GM21717 (cell line): Measurements from ENCODE around the gene RHD.
"Not testable (repeated sequence)": the region's sequence is repeated elsewhere in the genome, so short reads cannot be mapped to it uniquely, and the experiment has no call there.

Experiments used
- ATAC-seq: cut with Tn5 transposase; IDR thresholded peaks from one replicate; pipeline ENCODE4 v1.9.1; 2021; ENCODE audit warnings: mild to moderate bottlenecking, moderate library complexity; ENCODE audit not compliant: unreplicated experiment

RHD gene

DNA sequence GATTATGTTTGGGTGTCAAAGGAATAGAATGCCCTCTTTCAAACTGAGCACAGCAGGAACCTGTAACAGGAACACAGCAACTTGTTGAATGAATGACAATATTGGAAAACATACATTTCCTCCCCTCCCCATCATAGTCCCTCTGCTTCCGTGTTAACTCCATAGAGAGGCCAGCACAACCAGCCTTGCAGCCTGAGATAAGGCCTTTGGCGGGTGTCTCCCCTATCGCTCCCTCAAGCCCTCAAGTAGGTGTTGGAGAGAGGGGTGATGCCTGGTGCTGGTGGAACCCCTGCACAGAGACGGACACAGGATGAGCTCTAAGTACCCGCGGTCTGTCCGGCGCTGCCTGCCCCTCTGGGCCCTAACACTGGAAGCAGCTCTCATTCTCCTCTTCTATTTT, at the start of gene RHD:
Gene RHD (plus strand): TSS at position 272 of the 400 bp plus-strand sequence. CDS start 39 bp downstream, at position 311.
- not testable (repeated sequence) for ATAC-seq

DNA sequence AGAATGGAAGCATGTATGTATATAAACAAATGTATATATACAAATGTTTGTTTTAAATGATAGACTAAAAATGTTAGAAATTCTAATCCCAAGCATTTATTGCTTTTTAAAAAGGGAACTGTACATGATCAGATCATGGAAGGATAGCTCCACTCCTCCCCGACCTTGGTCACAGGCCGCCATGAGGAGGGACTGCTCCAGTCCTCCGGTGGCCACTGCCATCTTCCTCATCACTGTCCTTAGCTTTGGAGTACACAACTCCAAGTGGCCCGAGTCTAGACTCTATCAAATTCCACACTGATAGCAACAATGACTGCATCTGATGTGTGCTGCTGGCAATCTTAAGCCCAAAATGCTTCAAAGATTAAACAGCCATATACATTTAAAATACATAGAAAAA, 49.7 kb upstream of the RHD start:
- ATAC-seq = no peak

DNA sequence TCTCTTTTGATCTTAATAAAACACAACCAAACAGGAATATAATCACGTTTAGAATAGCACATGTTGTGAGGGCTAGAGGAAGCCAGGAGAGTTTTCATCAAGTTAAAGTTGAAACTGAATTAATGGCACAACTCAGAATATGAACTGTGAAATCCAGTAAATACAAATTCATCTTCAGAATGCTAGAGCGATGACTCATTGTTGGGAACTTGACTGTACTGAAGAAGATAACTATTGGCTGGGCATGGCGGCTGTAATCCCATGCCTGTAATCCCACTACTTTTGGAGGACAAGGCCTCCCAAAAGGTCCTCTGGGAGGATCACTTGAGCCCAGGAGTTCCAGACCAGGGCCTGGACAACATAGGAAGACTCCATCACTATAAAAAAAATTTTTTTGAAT, 48.8 kb upstream of the RHD start:
- ATAC-seq = no peak

DNA sequence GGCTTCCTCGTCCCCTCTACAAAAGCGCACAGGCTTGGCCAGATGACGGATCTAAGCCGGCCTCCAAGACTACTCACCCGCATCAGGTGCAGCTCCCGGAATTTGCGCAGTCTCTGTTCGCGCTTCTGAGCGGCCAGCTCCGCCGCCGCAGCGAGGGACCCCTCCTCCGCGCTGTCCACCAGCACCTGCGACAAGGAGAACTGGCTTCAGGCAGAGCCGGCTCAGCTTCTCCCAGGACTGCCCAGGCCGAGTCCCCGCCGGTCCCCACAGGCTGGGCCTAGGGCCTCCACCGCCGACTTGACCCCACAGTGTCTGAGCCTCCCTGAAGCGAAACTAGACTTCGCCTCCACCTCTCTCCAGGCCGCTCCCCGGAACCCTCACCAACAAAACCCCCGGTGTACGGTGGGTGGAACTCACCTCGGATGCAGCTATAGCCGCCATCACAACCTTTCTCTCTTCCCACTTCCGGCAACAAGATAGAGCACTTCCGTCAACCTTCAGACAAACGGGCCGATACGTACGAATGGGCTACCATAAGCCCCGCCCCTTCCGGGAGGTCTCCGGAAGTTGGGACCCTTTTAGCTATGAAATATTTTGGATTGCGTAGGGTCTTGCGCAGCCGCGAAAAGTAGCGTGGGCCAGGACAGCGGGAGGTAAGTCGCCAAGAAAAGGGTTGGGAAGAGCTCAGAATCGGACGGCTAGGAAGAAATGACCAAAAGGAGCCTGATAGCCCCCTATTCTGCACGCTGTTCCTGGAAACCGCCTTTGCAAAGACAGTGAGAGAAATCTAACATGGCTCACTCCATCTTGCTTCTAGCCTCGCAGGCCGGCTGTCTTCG, 40.1 kb upstream of the RHD start, which contains the start of gene SYF2:
Gene SYF2 (minus strand): TSS at position 476 of the 839 bp plus-strand sequence. CDS start 35 bp downstream, at position 441.
- peak; percentile 73 for ATAC-seq

DNA sequence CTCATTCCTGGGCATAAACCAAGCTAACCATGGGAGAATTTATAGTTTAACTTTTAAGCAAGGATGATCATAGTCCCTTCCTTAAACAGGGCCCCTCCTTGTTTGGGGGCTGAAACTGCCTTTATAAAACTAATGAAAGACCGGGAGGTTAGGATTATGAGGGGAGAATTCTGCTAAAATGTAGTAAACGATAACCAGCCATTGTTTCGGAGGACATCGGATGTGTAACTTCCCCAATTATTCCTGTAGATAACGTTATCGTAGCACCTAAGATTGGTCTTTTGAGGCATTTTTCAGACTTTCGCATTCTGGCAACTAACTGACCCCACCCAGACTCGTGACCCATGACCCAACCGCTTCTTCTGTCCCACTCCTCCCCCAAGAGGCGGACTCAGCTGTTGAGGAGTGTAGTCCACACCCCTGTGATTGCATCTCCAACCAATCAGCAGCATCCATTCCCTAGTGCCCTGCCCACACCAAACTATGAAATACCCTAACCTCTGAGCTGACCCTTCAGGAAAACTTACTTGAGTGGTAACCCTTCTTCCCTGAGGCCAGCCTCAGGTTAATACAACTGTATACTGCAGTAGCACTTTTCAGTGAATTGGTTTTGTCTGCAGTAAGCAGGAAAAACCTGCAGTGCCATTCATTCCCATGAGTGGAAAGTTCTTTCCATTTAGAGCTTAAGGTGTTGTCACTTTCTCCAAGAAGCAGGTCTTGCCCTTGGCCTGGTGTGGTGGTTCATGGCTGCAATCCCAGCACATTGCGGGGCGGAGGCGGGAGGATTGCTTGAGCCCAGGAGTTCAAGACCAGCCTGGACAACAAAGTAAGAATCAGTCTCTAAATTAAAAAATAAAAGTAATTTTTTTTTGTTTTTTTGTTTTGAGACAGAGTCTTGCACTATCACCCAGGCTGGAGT, 39.2 kb upstream of the RHD start:
- ATAC-seq = peak; percentile 42

DNA sequence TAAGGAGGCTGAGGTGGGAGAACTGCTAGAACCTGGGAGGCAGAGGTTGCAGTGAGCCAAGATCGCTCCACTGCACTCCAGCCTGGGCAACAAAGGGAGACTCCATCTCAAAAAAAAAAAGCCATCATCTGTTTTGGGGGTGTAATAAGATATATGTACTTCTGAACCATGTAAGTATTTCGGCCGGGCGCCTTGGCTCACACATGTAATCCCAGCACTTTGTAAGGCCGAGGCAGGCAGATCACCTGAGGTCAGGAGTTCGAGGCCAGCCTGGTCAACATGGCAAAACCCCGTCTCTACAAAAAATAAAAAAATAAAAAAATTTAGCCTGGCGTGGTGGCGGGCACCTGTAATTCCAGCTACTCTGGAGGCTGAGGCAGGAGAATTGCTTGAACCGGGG, 36.9 kb upstream of the RHD start:
- not testable (repeated sequence) for ATAC-seq

DNA sequence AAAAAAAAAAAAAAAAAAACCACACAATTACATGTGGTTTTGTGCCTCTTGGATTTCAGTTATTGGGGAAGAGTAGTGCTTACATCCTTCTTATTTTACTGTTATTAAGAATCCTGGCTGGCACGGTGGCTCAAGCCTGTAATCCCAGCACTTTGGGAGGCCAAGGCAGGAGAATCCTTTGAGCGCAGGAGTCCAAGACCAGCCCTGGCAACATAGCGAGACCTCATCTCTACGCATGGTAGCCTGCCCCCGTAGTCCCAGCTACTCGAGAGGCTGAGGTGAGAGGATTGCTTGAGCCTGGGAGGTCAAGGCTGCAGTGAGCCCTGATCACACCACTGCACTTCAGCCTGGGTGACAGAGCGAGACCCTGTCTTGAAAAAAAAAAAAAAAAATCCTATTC, 36.0 kb upstream of the RHD start:
- ATAC-seq = not testable (repeated sequence)

- ATAC-seq = no peak
Observed at GRCh38 chr1:25238046-25238445, 34.3 kb upstream of the RHD start.

DNA sequence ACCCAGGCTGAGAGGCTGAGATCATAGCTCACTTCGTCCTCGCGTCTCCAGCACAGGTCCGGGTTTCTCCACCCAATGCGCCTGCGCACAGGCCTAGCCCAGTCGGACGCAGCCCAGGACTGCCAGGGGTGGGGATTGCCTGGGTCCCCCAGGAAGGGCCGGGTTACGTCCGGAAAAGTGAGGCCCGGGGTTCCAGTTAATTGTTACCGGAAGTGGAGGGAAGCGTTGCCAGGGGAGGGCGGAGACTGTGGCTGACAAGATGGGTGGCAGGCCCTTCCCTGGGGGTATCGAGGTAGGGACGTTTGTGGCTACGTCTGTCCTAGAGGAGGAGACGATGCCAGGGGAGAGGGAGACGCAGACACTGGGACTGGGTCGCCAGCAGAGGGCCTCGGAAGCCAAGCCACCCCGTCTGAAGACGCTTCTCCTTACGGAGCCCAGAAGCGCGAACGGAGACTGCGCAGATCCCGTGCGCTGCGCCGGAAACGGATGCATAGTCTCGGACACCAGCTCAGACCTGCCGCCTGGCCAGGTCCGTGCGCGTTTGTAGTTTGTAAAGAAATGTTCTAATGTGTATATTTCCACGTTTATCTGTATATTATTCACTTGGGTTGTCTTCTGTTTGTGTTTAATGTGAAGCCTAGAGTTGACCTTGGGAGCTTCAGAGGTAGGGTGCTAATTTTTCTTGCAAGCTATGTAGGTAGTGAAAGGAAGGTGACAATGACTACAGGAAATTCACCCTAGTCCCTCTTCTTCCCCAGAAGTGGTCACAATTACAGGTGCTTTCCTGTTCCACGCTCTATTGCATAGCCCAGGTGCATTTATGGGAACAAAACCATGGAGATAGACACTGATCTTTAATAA, 32.4 kb upstream of the RHD start:
- ATAC-seq = peak; percentile 60

DNA sequence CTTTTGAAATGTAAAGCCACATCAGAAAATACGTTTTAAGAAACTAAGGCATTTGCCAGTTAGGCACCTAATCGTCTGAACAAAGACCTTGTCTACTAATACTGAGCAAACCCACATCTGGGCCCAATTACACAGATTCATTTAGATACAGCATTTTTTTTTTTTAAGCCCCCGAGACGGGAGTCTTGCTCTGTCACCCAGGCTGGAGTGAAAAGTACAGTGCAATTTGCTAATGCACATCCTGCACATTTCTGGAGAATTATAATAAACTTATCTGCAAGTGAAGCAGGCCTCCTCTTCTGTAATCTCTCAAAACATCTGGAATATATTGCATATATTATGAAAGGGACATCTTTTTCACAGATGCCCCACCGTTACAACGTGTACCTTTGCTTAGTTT, 28.4 kb upstream of the RHD start:
- no peak for ATAC-seq

- no peak for ATAC-seq
Observed at GRCh38 chr1:25245393-25245792, 26.9 kb upstream of the RHD start.

GRCh38 chr1:25245809-25246599, 26.3 kb upstream of the RHD start:
- ATAC-seq = no peak

- peak; percentile 11 for ATAC-seq
Observed at GRCh38 chr1:25246600-25247023, 25.7 kb upstream of the RHD start.

DNA sequence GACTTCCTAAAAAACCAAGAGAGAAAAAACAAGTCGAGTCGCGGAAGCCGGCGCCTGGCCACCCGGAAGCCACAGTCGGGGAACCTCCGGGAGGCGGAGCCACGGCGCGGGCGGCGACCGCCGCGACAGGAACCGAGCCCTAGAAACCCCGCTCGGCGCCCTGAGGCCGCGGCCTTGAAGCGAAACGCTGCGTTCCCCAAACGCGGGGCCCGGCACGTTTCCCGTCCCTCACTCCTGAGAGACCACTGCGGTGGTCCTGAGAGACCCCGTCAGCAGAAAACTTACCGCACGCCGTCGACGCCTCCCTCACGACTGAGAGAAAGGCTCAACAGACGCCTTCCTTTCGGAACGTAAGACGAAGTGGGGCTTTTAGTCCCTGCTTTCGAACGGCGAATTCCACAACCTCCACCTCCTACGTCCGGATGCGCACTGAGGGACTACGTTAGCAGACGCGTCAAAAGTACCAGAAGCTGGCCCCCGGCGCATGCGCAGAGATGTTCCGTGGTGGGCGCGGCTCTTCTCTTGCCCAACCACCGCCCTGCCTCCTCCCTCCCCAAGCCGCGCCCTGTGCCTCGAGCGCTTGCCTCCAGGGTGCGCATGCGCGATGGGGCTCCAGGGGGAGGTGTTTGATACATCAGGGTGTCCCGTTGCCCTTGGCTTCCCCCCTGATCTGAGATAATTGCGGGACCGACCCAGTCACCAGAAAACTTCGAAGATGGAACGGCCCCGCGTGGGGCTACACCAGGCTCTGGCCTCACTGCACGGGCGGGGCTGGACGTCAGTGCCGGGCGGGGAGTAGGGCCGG, 25.1 kb upstream of the RHD start, which contains the start of gene RSRP1:
Gene RSRP1 (minus strand): TSS at position 431 of the 805 bp plus-strand sequence. CDS start 491 bp downstream, outside the sequence.
- ATAC-seq = peak; percentile 68

- ATAC-seq = peak; percentile 51
Observed at GRCh38 chr1:25247829-25248754, 24.2 kb upstream of the RHD start.

DNA sequence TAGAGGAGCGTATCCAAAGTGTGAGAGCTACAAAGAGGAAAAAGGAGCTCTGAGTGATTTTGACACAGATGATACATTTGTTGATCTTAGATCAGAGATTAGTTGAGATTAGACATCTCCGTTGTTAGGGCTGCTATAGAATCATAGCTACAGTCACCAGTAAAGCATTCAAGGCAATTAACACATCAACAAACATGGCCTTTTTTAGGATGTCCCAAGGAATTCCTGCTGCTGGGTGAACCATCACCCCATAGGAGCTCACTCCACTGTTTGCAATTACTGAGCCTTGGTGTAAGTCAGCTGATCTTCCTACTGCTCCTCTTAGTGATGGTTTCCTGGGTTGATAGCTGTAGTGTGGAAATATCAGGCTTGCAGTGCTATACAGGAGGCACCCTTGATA, 18.4 kb upstream of the RHD start:
- ATAC-seq = no peak

GRCh38 chr1:25255706-25256577, 16.4 kb upstream of the RHD start:
- no peak for ATAC-seq
